ENCODE data around the gene SCUBE1.

- no peak for TF ChIP-seq CTCF (IDR thresholded peaks at IDR 0.05)
- TF ChIP-seq POLR2A (IDR thresholded peaks at IDR 0.05) = no peak
These were observed 139.6 kb downstream of the SCUBE1 start for GRCh38 chr22:43203471-43203981.
